ENCODE measurements around the gene PIK3R1.

DNA sequence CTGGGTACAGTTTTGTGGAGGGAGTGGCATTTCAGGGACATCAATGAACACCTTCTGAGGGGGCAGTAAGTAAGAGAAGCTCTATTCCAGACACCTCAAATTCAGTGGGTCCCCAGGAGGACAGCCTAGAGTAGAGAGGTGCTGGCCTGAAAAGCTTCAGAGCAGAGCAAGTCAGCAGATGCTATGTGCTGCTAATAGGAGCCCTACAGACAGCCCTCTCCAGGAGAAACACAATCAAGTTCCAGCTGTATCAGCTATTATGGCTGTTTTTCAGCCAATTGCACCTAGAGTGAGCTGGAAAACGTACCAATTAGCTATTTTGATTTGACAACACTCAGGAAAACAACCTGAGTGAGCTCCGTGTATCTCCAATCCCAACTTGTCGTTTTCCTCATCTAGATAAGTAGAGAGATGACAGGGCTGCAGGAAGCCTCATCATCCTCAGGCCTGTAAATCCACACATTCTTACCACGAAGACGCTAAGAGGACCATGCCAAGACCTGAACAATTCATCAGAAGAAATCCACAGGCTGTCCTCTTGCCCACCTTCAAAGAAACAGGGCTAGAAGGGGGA, 104.9 kb downstream of the PIK3R1 start:
- TF ChIP-seq, protein P1, sequence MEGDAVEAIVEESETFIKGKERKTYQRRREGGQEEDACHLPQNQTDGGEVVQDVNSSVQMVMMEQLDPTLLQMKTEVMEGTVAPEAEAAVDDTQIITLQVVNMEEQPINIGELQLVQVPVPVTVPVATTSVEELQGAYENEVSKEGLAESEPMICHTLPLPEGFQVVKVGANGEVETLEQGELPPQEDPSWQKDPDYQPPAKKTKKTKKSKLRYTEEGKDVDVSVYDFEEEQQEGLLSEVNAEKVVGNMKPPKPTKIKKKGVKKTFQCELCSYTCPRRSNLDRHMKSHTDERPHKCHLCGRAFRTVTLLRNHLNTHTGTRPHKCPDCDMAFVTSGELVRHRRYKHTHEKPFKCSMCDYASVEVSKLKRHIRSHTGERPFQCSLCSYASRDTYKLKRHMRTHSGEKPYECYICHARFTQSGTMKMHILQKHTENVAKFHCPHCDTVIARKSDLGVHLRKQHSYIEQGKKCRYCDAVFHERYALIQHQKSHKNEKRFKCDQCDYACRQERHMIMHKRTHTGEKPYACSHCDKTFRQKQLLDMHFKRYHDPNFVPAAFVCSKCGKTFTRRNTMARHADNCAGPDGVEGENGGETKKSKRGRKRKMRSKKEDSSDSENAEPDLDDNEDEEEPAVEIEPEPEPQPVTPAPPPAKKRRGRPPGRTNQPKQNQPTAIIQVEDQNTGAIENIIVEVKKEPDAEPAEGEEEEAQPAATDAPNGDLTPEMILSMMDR (IDR thresholded peaks at IDR 0.05): no peak
- TF ChIP-seq POLR2A (IDR thresholded peaks at IDR 0.05) (no peak), POLR2AphosphoS5 (IDR thresholded peaks at IDR 0.05) (no peak)
